ENCODE data around the gene SNX5.

The SNX5 gene

DNA sequence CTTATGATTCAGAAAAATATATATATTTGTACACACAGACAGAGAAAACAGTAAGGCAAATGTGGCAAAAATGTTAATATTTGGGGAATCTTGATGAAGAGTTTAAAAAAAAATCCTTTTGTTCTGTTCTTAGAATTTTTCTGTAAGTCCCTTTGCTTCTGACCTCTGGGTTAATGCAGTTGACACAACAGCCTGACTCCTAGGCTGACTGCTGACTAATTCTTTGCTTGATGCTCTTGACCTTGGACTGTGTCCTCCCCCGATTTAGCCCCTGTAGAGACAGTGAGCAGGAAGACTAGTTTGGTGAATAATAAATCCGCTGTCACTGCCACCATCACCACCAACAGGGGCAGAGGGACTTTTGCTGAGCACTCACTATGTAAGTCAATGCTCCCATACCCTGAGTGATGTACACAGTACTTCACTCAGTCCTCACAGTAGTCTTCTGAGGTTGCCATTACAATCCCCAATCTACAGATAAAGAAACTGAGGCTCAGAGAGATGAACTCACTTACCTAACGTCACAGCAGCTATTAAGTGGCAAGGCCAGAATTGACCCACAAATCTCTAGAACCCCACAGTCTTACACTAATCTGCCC lies 71.7 kb downstream of the SNX5 start:
- Histone ChIP-seq H3K14ac (ENCODE audit: low read length) (no peak overlapping the region), H4K12ac (ENCODE audit: low read depth, low read length) (no peak overlapping the region), H3K9me3 (ENCODE audit: insufficient read depth, low read depth, low read length) (no peaks in the 10 kb centered on the region), H3K27ac (ENCODE audit: low read depth, low read length) (no peak overlapping the region), H3K4me1 (ENCODE audit: control insufficient read depth in 1 of 2, insufficient read depth in 2 of 2, low read length in 2 of 2) (peaks cover 4 to 9% of the 10 kb centered on the region in 2 experiments), H2AK5ac (ENCODE audit: low read length) (peak overlapping the region; percentile 47), H4K91ac (ENCODE audit: low read depth, low read length) (no peak overlapping the region), H2BK12ac (ENCODE audit: low read length) (no peak overlapping the region), H2AFZ (ENCODE audit: insufficient read depth, low read length, poor library complexity) (no peak overlapping the region), H3K23ac (ENCODE audit: low read length) (no peak overlapping the region), H3K4me3 (ENCODE audit: low read depth, low read length) (no peak overlapping the region), H3K36me3 (ENCODE audit: control insufficient read depth in 1 of 2, insufficient read depth in 2 of 2, low read length in 2 of 2) (no peaks in the 10 kb centered on the region), H3K27me3 (ENCODE audit: insufficient read depth, low read length) (no peaks in the 10 kb centered on the region), H3K4ac (ENCODE audit: low read depth, low read length) (no peak overlapping the region), H3K4me2 (ENCODE audit: low read length) (no peak overlapping the region), H2BK120ac (ENCODE audit: insufficient read depth, low read length, poor library complexity) (no peak overlapping the region), H3K79me1 (ENCODE audit: low read length) (no peaks in the 10 kb centered on the region), H3K18ac (ENCODE audit: low read length) (no peak overlapping the region), H3K9ac (ENCODE audit: low read length) (no peak overlapping the region), H4K8ac (ENCODE audit: low read depth, low read length) (no peak overlapping the region), H2BK5ac (ENCODE audit: low read depth, low read length, poor library complexity) (no peak overlapping the region), H3K79me2 (ENCODE audit: control insufficient read depth, insufficient read depth, low read length, poor library complexity) (no peaks in the 10 kb centered on the region)
- no CpG with 5 or more reads among the region's 3 CpGs for WGBS (ENCODE audit: extremely low coverage, insufficient coverage, insufficient read length)
- no peak for DNase-seq

GRCh38 chr20:17896193-17896723 lies 72.3 kb downstream of the SNX5 start:
- Histone ChIP-seq H2BK12ac (ENCODE audit: low read length) (no peak overlapping the region), H3K4ac (ENCODE audit: low read depth, low read length) (no peak overlapping the region), H3K27ac (ENCODE audit: low read depth, low read length) (no peak overlapping the region), H4K91ac (ENCODE audit: low read depth, low read length) (no peak overlapping the region), H2BK5ac (ENCODE audit: low read depth, low read length, poor library complexity) (no peak overlapping the region), H3K23ac (ENCODE audit: low read length) (no peak overlapping the region), H3K79me2 (ENCODE audit: control insufficient read depth, insufficient read depth, low read length, poor library complexity) (no peaks in the 10 kb centered on the region), H3K14ac (ENCODE audit: low read length) (no peak overlapping the region), H4K12ac (ENCODE audit: low read depth, low read length) (no peak overlapping the region), H3K79me1 (ENCODE audit: low read length) (no peaks in the 10 kb centered on the region), H3K18ac (ENCODE audit: low read length) (no peak overlapping the region), H3K4me1 (ENCODE audit: control insufficient read depth in 1 of 2, insufficient read depth in 2 of 2, low read length in 2 of 2) (peaks cover 4 to 9% of the 10 kb centered on the region in 2 experiments), H2BK120ac (ENCODE audit: insufficient read depth, low read length, poor library complexity) (no peak overlapping the region), H3K4me2 (ENCODE audit: low read length) (no peak overlapping the region), H2AFZ (ENCODE audit: insufficient read depth, low read length, poor library complexity) (no peak overlapping the region), H3K36me3 (ENCODE audit: control insufficient read depth in 1 of 2, insufficient read depth in 2 of 2, low read length in 2 of 2) (no peaks in the 10 kb centered on the region), H3K27me3 (ENCODE audit: insufficient read depth, low read length) (no peaks in the 10 kb centered on the region), H2AK5ac (ENCODE audit: low read length) (no peak overlapping the region), H4K8ac (ENCODE audit: low read depth, low read length) (no peak overlapping the region), H3K4me3 (ENCODE audit: low read depth, low read length) (no peak overlapping the region), H3K9ac (ENCODE audit: low read length) (no peak overlapping the region), H3K9me3 (ENCODE audit: insufficient read depth, low read depth, low read length) (no peaks in the 10 kb centered on the region)
- DNase-seq, result no peak
- no CpG with 5 or more reads among the region's 9 CpGs for WGBS (ENCODE audit: extremely low coverage, insufficient coverage, insufficient read length)

DNA sequence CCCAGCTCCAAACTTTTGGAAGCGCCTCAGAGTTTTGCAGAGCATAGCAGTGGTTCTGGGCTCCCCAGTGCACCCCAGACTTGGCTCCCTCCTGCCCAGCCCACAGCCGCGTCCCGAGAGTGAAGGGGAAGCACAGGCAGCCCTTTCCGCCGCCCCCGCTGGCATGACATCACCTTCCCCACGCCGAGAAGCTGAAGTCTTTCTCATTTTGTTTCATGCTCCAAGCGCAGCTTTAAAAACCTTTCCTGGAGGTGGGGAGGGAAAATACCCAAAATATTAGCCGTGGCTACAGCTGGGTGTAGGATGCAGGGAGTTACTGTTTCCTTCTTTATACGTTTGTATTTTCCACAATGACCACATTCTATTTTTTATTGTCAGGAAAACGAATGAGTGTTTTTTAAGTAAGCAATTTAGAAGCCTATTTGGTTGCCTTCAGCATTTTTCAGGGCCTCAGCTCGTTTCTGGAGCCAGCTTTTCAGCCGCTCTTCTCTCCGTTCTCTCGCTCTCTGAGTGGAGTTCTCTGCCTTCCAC lies 72.9 kb downstream of the SNX5 start:
- H3K4me3 ChIP-seq (ENCODE audit: low read depth, low read length), result no peak overlapping the region

DNA sequence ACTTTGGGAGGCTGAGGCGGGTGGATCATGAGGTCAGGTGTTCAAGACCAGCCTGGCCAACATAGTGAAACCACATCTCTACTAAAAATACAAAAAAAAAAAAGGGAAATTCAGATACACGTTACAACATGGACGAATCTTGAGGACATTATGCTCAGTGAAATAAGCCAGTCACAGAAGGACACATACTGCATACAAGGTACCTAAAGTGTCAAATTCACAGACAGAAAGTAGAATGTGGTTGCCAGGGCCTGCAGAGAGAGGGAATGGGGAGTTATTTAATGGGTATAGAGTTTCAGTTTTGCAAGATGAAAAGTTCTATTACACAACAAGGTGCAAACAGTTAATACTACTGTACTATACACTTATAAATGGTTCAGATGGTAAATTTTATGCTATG lies 75.1 kb downstream of the SNX5 start:
- no peak overlapping the region for H4K12ac ChIP-seq (ENCODE audit: low read depth, low read length)
- H4K8ac ChIP-seq (ENCODE audit: low read depth, low read length), result no peak overlapping the region
- no peak overlapping the region for H2BK12ac ChIP-seq (ENCODE audit: low read length)
- no peaks in the 10 kb centered on the region for H3K36me3 ChIP-seq (ENCODE audit: control insufficient read depth in 1 of 2, insufficient read depth in 2 of 2, low read length in 2 of 2)
- no peak overlapping the region for H3K14ac ChIP-seq (ENCODE audit: low read length)
- no peak overlapping the region for H4K91ac ChIP-seq (ENCODE audit: low read depth, low read length)
- no peaks in the 10 kb centered on the region for H3K27me3 ChIP-seq (ENCODE audit: insufficient read depth, low read length)
- H2AFZ ChIP-seq (ENCODE audit: insufficient read depth, low read length, poor library complexity), result no peak overlapping the region
- H3K4me3 ChIP-seq (ENCODE audit: low read depth, low read length), result no peak overlapping the region
- no peak overlapping the region for H2AK5ac ChIP-seq (ENCODE audit: low read length)
- no peaks in the 10 kb centered on the region for H3K79me1 ChIP-seq (ENCODE audit: low read length)
- H3K79me2 ChIP-seq (ENCODE audit: control insufficient read depth, insufficient read depth, low read length, poor library complexity), result no peaks in the 10 kb centered on the region
- peaks cover 8% of the 10 kb centered on the region for H3K9me3 ChIP-seq (ENCODE audit: insufficient read depth, low read depth, low read length)
- no peak overlapping the region for H3K23ac ChIP-seq (ENCODE audit: low read length)
- no peak overlapping the region for H3K9ac ChIP-seq (ENCODE audit: low read length)
- H3K4me2 ChIP-seq (ENCODE audit: low read length), result no peak overlapping the region
- WGBS (ENCODE audit: extremely low coverage, insufficient coverage, insufficient read length), result no CpG with 5 or more reads among the region's 3 CpGs
- H3K4ac ChIP-seq (ENCODE audit: low read depth, low read length), result no peak overlapping the region
- DNase-seq, result no peak
- H3K18ac ChIP-seq (ENCODE audit: low read length), result no peak overlapping the region
- no peak overlapping the region for H2BK5ac ChIP-seq (ENCODE audit: low read depth, low read length, poor library complexity)
- H3K4me1 ChIP-seq (ENCODE audit: control insufficient read depth in 1 of 2, insufficient read depth in 2 of 2, low read length in 2 of 2), result peaks cover 4 to 9% of the 10 kb centered on the region in 2 experiments
- no peak overlapping the region for H2BK120ac ChIP-seq (ENCODE audit: insufficient read depth, low read length, poor library complexity)
- no peak overlapping the region for H3K27ac ChIP-seq (ENCODE audit: low read depth, low read length)

More for the DNA sequence above, 72.9 kb downstream of the SNX5 start:
- Histone ChIP-seq H3K4ac (ENCODE audit: low read depth, low read length) (no peak overlapping the region), H3K36me3 (ENCODE audit: control insufficient read depth in 1 of 2, insufficient read depth in 2 of 2, low read length in 2 of 2) (no peaks in the 10 kb centered on the region), H2AFZ (ENCODE audit: insufficient read depth, low read length, poor library complexity) (no peak overlapping the region), H3K4me2 (ENCODE audit: low read length) (peak overlapping the region; percentile 20), H4K8ac (ENCODE audit: low read depth, low read length) (peak overlapping the region; percentile 17), H3K79me2 (ENCODE audit: control insufficient read depth, insufficient read depth, low read length, poor library complexity) (no peaks in the 10 kb centered on the region), H3K9me3 (ENCODE audit: insufficient read depth, low read depth, low read length) (no peaks in the 10 kb centered on the region), H2BK12ac (ENCODE audit: low read length) (no peak overlapping the region), H3K18ac (ENCODE audit: low read length) (no peak overlapping the region), H3K27ac (ENCODE audit: low read depth, low read length) (no peak overlapping the region), H3K14ac (ENCODE audit: low read length) (no peak overlapping the region), H3K79me1 (ENCODE audit: low read length) (no peaks in the 10 kb centered on the region), H2BK5ac (ENCODE audit: low read depth, low read length, poor library complexity) (no peak overlapping the region), H4K91ac (ENCODE audit: low read depth, low read length) (no peak overlapping the region), H2BK120ac (ENCODE audit: insufficient read depth, low read length, poor library complexity) (no peak overlapping the region), H4K12ac (ENCODE audit: low read depth, low read length) (no peak overlapping the region), H3K9ac (ENCODE audit: low read length) (no peak overlapping the region), H2AK5ac (ENCODE audit: low read length) (no peak overlapping the region), H3K4me1 (ENCODE audit: control insufficient read depth in 1 of 2, insufficient read depth in 2 of 2, low read length in 2 of 2) (peaks cover 4 to 9% of the 10 kb centered on the region in 2 experiments), H3K23ac (ENCODE audit: low read length) (no peak overlapping the region), H3K27me3 (ENCODE audit: insufficient read depth, low read length) (no peaks in the 10 kb centered on the region)
- peak; percentile 28 to 38 for DNase-seq
- WGBS (ENCODE audit: extremely low coverage, insufficient coverage, insufficient read length), result no CpG with 5 or more reads among the region's 17 CpGs

Measured in trophoblast cell (in vitro differentiated cells and primary cell).